Stomach (tissue), 4 donors: Measurements from ENCODE around the gene PTCSC3.

ENCODE experiments used
- EP300 ChIP-seq: sonication (generic); formaldehyde crosslinking; IDR thresholded peaks from one replicate; pipeline ENCODE4 v1.6.1; 2017; ENCODE audit warnings: antibody characterized with exemption
- POLR2A ChIP-seq, 4 donors: fragments of 450-650 bp; IDR thresholded peaks; one replicate each; pipeline ENCODE4 v1.6.1; 2016; ENCODE audit warnings: antibody characterized with exemption in 4 of 4, control low read depth in 2 of 4, mild to moderate bottlenecking in 1 of 4, moderate library complexity in 1 of 4

DNA sequence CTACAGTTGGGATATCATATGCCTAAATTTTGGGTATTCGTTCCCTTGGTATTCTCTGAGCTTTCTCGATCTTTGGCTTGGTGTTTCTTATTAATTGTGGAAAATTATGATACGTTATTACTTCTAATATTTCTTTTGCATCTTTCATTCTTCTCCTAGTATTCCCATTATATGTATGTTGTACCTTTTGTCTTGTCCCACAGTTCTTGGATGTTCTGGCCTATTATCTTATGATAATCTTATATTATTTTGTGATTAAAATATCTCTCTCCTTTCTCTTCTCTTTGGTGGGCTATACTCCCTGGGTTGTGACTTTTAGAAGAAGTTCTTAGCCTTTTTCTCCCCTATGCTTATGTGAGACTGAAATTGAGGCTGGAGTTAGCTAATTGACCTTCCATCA is 25.2 kb downstream of the PTCSC3 start:
- TF ChIP-seq POLR2A (IDR thresholded peaks at IDR 0.05) (no peak), EP300 (no peak)
